ENCODE results near the gene ACOT7.
"Not testable (repeated sequence)": the region's sequence is repeated elsewhere in the genome, so short reads cannot be mapped to it uniquely, and the experiment has no call there.

Gene ACOT7

DNA sequence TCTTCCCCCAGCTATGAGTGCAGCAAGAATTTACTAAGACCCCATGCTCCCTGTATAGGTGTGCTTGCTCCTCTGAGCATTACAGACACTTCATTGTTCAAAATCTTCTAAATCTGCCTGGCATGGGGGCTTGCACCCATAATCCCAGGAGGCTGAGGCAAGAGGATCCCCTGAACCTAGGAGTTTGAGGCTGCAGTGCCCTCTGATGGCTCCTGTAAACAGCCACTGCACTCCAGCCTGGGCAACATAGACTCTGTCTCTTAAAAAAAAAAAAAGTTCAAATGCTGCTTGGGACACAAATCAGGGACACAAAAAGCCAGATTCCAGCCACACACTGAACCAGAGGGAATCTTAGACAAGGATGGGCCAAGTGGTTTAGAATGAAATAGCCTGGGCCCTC, 3.4 kb upstream of the ACOT7 start:
- DNase-seq (ENCODE audit: low spot score): no peak

- DNase-seq (ENCODE audit: low spot score): not testable (repeated sequence)
These were observed 2.2 kb upstream of the ACOT7 start for GRCh38 chr1:6395781-6396244.

- DNase-seq (ENCODE audit: low spot score): not testable (repeated sequence)
These were observed 1.6 kb upstream of the ACOT7 start for GRCh38 chr1:6395130-6395529.

DNA sequence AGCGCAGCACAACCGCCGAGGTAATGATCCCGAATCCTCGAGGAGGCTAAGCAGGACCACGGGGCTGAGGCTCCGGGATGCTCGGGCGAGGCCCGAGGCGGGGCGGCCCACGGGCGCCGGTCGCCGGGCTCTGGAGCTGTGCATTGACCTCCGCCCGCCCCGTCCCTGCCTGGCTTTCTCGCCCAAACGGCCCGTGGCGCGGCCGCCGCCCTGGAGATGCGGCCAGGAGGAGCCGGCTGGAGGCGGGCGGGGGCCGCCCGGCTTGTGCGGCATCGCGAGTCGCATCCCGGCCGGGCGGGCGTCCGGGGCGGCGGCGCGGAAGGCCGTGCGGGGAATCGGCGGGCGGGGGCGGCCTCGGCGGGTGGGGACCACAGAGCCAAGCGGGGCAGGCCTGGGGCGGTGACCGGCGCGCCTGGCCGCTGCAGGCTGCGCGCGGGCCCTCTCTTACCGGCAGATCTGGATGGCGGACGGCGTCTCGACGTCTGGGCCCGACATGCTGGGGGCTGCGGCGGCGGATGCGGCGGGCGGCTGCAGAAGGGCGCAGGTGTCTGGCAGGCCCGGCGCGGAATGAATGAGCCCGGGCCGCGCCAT, 663 bp downstream of the ACOT7 start:
- DNase-seq (ENCODE audit: low spot score): no peak

DNA sequence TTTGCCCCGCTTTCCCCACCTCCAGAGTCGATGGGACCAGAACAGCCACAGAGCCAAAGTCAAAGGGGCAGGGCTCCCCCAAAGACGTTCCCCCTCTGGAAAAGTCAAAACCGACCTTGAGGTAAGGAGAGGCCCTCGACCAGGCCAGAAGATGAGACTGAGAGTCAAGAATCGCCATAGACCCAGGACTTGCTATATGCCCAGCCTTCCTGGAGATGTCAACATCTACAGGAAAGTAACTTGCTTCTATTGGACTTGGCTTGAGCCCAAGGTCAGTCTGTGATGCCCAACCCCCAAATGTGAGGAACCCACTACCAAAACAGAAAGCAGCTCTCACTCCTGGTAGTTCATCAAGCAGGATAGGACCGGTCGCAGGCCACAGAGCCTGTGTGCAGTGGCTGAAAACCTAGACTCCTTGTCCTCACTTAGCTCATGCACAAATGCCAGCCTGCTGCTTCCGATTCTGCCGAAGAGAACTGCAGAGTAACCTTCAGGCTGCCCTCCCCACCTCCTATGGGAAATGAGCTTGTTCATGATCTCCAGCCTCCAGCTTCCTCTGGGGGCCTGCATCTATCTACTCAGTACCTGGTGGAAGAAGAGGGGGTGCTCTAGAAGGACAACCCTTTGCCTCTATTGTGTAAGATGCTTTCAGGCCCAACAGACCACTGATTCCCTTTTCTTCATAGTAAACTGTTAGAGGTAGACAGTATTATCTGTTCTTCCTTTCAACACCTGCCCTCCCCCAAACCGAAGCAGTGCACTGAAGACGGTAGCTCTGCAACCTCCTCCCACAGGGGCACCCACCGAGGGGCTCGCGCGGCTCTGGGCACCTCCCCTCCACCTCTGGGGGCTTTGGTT, 1.4 kb downstream of the ACOT7 start:
- DNase-seq (ENCODE audit: low spot score): no peak

DNA sequence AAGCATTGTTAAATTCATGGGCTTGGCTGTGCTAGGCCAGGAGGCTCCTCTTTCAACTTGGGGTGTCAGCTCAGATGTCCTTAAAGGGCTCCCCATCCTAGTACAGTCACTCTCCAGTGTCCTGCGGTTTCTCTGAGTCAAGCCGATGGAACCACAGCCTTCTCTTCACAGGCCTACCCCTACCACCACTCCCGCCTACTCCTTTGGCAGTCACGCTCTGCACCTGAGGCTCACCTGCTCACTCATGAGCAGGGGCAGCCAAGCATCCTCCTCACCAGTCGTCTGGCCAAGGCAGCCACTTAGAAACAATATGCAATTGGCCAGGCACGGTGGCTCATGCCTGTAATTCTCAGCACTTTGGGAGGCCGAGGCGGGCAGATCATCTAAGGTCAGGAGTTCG, 3.6 kb downstream of the ACOT7 start:
- no peak for DNase-seq (ENCODE audit: low spot score)

DNA sequence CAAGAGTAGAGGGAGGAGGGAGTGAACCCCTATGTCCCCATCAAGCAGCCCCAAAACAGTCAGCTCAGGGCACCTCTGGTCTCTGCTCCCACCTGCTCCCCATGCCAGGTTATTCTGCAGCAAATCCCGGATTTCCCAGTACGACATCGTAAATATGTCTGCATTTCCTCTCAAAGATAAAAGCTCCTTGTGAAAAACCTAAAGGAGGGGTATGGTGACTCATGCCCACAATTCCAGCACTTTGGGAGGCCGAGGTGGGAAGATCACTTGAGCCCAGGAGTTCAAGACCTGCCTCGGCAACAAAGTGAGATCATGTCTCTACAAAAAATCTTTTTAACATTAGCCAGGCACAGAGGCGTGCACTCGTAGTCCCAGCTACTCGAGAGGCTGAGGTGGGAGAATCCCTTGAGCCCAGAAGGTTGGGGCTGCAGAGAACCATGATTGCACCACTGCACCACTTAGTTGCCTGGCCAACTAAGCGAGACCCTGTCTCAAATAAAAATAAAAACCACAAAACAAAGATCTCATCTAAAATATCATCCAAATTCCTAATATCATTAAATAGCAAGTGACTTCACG, 7.1 kb downstream of the ACOT7 start:
- DNase-seq (ENCODE audit: low spot score): no peak

GRCh38 chr1:6385488-6386191, 7.9 kb downstream of the ACOT7 start:
- DNase-seq (ENCODE audit: low spot score): no peak

GRCh38 chr1:6384962-6385361, 8.6 kb downstream of the ACOT7 start:
- no peak for DNase-seq (ENCODE audit: low spot score)

DNA sequence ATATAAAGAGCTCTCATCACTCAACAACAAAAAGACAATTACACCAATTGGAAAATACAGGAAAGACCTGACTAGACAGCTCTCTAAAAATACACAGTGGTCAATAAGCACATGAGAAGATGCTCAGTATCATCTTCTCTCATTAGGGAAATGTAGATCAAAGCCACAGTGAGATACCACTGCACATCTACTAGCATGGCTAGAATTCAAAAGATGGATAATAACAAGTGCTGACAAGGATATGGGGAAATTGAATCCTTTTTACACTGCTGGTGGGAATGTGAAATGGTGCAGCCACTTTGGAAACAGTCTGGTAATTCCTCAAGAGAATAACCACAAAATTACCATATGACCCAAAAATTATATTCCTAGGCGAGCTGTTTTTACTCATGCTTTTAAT, 9.4 kb downstream of the ACOT7 start:
- DNase-seq (ENCODE audit: low spot score): no peak

- no peak for DNase-seq (ENCODE audit: low spot score)
These were observed 13.5 kb downstream of the ACOT7 start for GRCh38 chr1:6380037-6380436.

- no peak for DNase-seq (ENCODE audit: low spot score)
These were observed 15.3 kb downstream of the ACOT7 start for GRCh38 chr1:6378096-6378746.

DNA sequence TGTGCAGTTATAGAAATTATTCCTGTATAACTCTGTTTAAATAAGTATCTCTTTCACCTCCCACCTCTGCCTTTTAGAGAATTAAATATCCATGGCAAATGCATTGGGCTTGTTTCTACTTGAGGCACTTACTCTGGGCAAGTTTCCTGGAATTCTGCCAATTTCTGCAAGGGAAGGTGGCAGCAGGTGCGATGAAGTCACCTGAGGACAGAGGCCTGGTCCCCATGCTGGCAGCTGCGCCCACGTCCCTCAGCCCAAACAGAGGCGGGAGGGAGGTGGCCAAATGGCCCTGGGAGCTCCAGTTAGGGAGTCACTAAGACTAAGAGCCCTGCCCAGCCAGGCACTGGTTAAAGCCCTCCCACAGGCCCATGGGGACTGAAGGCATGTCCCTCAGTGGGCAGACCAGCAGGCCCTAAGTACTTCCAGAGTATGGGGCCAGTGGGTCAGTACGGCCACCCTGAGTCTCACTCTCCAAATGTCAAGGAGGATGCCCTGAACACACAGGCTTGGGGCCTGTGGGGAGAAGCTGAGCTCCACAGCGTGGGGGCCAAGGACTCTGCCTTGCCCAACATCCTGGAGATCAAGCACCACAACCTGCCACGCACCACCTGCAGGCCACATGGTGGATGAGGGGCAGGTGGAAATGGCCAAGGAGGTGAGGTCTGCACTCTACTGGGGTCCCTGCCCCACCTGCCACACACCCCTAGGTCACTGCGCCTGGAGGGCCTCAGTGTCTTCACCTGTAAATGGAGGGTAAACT, 19.4 kb downstream of the ACOT7 start:
- no peak for DNase-seq (ENCODE audit: low spot score)

DNA sequence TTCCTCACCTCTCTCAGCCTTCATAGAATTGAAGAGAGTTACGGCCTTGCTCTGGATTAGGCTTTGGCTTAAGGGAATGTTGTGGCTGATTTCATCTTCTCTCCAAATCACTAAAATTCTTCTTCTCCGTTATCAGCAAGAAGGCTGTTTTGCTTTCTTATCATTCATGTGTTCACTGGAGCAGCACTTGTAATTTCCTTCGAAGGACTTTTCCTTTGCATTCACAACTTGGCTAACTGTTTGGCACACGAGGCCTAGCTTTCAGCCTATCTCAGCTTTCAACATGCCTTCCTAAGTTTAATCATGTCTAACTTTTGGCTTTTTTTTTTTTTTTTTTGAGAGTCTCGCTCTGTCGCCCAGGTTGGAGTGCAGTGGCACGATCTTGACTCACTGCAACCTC, 21.3 kb downstream of the ACOT7 start:
- DNase-seq (ENCODE audit: low spot score): not testable (repeated sequence)

GRCh38 chr1:6370006-6370405, 23.6 kb downstream of the ACOT7 start:
- DNase-seq (ENCODE audit: low spot score): no peak

DNA sequence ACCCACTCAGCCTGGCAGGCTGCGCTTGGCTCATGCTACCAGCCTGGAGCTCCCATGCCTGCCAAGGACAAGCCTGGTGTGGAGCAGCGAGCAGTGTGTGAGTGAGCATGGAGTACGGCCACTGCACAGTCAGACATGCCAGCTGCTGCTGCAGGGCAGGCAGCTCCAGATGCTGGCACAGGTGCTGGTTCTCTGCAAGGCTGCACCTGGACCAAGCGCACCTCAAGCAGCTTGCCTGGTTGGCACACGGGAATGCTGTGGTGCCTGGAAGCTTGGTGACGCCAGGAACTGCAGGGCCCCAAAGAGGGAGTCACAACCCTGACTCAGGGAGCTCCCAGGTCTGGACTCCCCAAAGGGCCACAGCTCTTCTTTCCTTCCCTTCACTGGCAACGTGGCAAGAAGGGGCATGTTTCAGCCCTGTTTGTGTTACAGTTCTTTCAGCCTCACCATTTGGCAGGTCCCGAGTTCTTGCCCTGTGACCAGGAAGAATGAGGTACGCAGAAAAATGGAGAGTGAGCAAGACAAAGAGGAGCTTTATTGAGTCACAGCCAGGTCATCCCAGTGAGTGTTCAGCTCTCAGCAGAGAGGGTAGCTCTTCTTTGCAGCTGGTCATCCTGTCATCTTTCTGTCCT, 26.1 kb downstream of the ACOT7 start:
- DNase-seq (ENCODE audit: low spot score): no peak

GRCh38 chr1:6365047-6365446, 28.5 kb downstream of the ACOT7 start:
- DNase-seq (ENCODE audit: low spot score): no peak

DNA sequence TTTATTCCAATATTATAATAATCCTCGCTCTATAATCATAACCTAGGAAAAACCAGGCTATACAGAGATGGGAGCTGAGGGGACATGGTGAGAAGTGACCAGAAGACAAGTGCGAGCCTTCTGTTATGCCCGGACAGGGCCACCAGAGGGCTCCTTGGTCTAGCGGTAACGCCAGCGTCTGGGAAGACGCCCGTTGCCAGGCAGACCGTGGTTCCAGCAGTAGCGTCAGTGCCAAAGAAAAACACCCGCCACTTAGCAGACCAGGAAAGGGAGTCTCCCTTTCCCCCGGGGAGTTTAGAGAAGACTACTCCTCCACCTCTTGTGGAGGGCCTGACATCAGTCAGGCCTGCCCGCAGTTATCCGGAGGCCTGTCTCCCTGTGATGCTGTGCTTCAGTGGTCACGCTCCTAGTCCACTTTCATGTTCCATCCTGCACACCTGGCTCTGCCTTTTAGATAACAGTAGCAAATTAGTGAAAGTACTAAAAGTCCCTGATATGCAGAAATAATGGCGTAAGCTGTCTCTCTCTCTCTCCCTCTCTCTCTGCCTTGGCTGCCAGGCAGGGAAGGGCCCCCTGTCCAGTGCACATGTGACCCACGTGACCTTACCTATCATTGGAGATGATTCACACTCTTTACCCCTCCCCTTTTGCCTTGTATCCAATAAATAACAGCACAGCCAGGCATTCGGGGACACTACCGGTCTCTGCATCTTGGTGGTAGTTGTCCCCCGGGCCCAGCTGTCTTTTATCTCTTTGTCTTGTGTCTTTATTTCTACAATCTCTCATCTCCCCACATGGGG, 30.3 kb downstream of the ACOT7 start:
- DNase-seq (ENCODE audit: low spot score): peak; percentile 25

GRCh38 chr1:6361124-6361775, 32.3 kb downstream of the ACOT7 start:
- DNase-seq (ENCODE audit: low spot score): no peak
